CD4-positive, alpha-beta T cell treated with Interleukin-1 beta for 1 hour (primary cell): ENCODE results near the gene SND1.
A peak's percentile ranks its signal among the peaks of the same experiment; 100 is the strongest.

Source experiments
- DNase-seq, 2 donors: peaks; one replicate each; pipeline ENCODE4 v3.0.0-alpha.2; 2020 to 2022

SND1 gene

GRCh38 chr7:128029405-128029995, 377.5 kb downstream of the SND1 start:
- no peak for DNase-seq

DNA sequence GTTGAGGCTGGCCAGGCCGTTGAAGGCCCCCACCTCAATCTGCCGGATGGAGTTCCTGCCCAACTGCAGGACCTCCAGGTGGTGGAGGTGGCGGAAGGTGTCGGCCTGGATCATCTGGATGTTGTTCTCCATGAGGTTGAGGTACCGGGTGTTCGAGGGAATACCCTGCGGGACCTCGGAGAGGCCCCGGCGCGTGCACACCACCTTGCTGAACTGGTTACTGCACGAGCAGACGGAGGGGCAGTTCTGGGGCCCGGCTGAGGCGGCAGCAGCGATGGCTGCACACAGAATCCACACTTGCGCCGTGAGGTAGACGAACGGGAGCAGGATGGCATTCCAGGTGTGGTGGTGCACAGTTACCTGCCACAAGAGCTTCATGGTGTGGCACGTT, 378.3 kb downstream of the SND1 start:
- DNase-seq, result no peak

GRCh38 chr7:128030654-128031611, 378.9 kb downstream of the SND1 start, which contains the start of gene LRRC4:
Gene LRRC4 (minus strand): TSS chr7:128031437. CDS start chr7:128030640, 797 bp downstream.
- DNase-seq, result peak; percentile 9 to 29

- DNase-seq, result peak; percentile 44 to 51
Measured at GRCh38 chr7:128031901-128032604, 380.1 kb downstream of the SND1 start.

DNA sequence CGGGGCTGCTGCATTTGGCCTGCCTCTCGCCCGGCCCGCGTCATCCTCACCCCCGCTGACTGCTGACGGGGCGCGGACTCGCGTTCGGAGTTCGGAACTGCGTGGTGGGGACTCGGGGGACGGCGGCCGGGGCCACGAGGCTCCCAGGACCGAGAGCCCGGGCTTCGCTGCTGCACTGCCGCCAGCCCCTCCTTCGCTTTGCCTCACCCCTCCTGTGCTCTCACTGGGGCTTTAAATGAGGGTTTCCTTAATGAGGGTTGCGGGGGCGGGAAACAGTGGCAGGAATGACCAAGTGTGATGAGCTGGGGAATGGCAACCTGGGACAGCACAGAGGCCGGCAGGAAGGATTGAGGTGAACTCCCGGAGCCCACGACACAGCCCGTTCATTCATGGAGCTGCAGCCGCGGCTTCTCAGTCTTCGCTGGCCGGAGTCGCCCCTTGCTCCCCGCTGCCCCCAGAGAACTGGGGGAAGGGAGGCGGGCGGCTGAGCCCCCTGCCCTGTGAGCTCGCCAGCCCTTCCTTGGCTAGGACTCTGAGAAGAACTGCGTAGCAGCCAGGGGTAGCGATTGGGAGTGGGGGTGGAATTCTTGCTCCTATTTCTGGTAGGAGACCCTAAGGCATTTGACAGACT, 380.7 kb downstream of the SND1 start:
- no peak for DNase-seq

DNA sequence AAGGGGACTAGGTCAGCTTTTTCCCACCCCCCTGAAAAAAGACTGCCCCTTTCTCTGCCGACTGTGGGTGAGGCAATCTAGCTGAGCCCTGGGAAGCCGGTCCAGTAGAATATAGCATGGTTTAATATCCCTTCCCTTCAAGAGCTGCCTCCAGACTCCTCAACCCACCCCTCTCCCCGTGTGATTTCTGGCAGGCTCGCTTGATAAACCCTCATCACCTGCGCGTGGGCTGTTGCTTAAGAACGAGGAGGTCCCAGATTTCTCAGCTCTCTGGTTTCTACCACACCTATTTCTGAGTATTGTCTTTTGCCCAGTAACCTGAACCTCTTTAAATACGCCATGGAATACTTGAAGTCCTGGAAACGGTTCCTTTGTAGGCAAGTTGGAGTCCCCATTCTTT, 381.3 kb downstream of the SND1 start:
- DNase-seq, result no peak

GRCh38 chr7:128034825-128035224, 382.8 kb downstream of the SND1 start:
- no peak for DNase-seq

- no peak for DNase-seq
Measured at GRCh38 chr7:128035712-128036111, 383.7 kb downstream of the SND1 start.

DNA sequence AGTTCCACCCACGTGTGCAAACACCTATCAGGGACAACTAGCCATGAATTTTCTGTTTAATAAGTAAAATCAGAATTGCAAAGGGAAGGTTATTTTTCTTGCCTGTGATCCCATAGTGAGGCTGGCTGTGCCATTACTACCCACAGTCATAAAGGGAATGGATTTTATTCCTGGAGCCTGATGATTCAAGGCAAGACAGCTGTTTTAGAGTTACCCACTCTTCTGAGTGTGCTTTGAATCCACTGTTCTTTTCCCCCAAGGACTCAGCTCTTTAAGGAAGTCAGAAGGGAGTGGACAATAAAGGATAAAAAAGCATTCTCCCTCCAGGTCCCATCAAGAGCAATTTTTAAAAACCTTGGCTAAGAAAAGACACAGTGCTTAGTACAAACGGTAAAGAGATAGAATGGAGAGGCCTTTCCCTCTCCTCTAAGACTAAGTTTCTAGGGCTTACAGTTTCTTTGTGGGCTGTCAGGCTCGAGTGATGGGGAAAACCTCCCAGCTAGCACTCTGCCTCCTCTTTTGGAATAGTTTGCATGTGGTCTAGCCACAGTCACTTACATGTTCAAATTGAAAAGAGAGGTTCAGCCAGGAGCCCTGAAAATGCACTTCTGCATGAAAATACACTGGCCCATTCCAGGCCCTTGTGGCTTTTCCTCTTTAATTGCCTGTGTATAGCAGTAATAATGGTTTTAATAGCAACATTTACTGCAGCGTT, 384.4 kb downstream of the SND1 start:
- no peak for DNase-seq

DNA sequence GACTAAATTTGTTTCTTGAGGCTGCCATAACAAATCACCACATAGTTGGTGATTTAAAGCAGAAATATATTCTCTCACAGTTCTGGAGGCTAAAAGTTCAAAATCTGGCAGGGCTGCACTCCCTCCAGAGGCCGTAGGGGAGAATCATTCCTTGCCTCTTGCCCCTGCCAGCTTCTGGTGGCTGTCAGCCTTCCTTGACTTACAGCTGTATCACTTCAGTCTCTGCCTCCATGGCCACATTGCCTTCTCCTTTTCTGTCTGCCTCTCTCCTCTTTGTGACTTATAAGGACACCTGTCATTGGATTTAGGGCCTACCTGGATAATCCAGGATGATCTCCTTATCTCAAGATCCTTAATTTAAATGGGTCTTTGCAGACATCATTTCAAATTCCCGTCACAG, 385.1 kb downstream of the SND1 start:
- no peak for DNase-seq

DNA sequence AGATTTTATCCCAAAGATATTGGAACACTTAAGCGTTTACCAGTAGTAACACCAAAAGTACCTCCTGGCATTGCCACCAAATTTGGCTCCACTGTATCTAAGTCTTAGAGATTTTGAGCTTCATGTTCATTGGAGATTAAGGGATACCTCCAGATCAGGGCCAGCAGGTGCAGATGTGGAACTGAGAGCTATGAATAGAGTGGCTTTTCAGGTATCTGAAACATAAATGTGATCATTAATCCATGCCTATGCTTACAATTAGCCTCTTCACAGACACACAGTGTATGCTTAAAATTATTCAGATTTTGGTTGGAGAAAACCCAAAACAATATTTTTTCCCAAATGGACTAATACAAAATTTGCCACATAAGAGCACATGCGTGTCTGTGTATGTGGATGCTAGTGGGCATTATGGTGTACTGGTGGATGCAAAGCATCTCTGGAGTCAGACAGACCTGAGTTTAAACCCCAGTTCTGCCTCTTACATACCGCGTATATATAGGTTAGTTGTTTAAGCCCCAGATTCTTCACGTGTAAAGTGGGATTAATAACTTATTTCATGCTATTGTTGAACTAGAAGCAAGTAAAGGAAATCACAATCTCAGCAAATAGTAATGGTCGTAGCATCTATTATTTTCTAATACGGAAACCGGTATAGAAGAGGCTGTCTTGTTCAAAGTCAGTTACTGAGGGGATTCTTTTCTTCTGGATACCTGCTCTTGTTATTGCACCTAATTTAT, 386.1 kb downstream of the SND1 start:
- no peak for DNase-seq

- DNase-seq, result no peak
Measured at GRCh38 chr7:128039544-128039953, 387.6 kb downstream of the SND1 start.

DNA sequence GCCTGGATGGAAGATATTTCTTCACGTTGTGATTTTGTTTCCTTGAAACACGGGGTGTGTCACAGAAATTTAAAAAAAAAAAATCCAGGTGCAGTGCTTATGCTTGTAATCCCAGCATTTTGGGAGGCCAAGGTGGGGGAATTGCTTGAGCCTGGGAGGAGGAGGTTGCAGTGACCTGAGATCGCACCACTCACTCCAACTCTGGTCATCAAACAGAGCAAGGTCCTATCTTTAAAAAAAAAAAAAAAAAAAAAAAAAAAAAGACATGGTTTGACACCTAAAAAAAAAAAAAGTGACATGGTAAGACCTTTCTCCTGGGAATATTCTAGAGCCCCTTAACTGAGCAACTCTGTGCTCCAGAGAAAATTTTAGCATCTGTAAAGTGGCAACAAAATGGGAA, 388.2 kb downstream of the SND1 start:
- no peak for DNase-seq

DNA sequence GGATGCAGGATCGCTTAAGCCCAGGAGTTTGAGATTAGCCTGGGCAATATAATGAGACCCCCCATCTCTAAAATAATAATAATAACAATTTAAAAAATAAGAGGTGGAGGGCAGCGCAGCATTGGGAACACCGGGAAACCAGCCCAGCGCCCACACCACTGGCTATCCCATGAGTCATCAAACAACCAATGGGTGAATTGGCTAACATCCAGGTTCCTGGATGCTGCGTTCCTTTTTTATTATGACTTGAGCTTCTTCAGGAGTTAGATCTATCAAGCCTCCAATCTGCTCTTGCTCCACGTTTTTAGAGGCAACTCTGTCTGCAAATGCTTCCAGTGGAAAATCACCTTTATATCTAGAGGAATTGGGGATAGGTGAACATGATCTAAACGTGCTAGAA, 389.2 kb downstream of the SND1 start:
- DNase-seq, result no peak

GRCh38 chr7:128042012-128042411, 390.0 kb downstream of the SND1 start:
- DNase-seq, result no peak

DNA sequence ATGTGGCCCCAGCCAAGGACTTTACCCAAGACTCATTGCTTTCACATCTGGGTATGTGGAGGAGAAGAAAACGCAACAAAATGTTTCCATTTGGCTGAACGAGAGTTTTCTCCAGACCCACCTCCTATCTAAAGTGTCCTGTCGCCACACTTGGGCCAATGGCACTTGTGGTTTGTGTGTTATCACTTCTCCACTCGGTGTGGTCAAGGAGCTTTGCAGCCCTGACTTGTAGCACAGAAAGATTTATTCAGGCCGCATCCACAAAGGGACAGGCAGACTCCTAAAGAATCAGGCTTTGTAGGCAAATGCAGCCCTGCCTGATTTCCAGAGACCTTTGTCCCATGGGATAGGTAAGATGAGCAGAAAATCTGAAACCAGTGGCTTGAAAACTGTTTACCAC, 392.1 kb downstream of the SND1 start:
- no peak for DNase-seq

DNA sequence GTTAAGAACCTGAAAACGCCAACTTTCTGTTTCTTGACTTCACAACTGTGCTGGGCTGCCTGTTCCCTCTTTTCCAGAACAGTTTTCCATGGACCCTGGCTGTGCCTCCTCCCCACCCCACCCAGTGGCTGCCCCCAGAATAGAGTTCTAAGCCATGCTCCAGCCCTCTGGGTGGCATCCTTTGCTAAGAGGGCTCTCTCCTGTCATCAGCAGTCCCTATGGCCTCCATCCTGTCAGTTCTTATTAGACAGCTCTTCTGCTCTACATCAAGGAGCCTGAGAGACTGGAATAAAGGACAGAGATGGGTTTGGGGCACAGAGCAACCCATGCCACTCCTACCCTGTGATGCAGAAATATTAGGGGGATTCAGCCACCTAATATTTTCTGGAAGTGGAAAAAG, 393.2 kb downstream of the SND1 start:
- DNase-seq, result no peak

DNA sequence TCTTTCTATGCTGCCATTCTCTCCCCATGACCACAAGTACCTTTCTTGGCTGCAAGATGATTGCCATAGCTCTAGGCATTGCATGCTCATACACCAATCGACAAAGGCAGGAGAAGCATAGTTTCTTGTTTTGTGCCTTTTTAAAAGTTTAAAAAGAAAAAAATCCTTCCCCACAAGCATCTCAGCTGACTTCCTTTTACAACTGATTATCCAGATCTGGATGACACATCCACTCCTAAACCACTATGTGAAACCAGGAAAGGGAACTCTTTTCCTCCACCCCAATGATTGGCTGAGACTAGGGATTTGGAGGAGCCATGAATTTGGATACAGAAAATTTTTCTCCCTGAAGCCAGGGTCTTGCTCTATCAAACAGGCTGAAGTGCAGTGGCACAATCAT, 393.8 kb downstream of the SND1 start:
- DNase-seq, result no peak

DNA sequence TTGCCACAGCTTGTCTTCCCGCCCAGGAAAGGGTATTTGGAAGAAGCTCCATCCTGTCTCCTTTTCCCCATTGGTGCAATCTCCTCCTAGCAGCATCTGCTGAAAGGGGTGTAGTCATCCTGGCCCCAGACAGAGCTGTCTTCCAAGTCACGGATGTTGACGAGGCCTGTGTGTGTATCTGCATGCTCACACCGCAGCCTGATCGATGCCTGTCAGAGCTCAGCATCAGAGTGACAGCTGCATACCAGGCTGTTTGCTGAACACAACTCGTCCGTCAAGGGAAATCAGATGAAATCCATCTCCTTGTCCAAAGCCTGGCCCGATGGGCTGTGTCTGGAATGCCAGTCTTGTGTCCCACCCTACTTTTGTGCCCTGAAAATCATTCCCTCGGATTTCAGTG, 400.4 kb downstream of the SND1 start:
- no peak for DNase-seq

DNA sequence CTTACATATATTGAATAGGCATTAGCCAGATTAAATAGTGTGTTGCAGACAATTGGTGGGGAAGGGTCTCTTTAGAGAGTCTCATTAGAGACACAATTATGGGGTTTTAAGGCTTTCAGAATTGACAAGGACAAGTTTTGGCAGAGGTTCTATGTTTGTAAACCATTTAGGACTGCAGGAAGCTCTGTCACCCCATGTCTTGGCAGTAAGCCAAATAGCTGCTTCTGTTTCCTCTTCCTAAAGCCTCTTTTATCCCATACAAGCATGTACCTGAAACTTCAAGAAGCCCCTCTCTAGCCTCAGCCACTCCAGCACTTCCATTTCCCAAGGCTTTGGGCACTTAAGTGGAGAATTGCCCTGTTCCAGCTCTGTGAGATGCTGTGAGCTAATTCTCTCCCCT, 401.0 kb downstream of the SND1 start:
- DNase-seq, result peak in 1 of 2 donors; percentile 8

GRCh38 chr7:128053991-128054390, 402.0 kb downstream of the SND1 start:
- DNase-seq, result no peak

DNA sequence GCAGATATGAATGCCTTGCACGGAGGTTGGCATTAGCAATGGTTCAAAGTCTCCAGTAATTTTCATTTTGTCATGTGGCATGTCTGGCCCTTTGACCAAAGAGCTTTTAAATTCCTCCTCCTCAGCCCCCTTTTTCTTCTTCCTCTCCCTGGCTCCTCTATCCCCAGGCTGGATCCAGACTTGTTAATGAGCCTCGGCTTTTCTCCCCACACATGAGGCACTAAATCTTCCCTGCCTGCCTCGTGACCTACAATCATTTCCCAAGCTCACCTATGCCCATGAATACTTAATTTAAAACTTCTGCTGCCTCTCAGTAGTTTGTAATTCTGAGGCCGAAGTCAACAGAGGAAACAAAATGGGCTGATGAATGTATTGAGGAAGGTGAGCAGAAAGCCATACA, 402.5 kb downstream of the SND1 start:
- DNase-seq, result no peak
